ENCODE results near the gene OS9.

OS9 gene

GRCh38 chr12:57735952-57736740, 42.2 kb downstream of the OS9 start:
- no peak for DNase-seq (ENCODE audit: low read depth)

- no peak for DNase-seq (ENCODE audit: low read depth)
Measured at GRCh38 chr12:57736741-57737466, 43.0 kb downstream of the OS9 start.

- no peak for DNase-seq (ENCODE audit: low read depth)
Measured at GRCh38 chr12:57737467-57738460, 43.8 kb downstream of the OS9 start.

- no peak for DNase-seq (ENCODE audit: low read depth)
Measured at GRCh38 chr12:57738661-57739237, 44.8 kb downstream of the OS9 start, which contains the start of gene AGAP2. Gene AGAP2, minus strand, starts transcription at chr12:57738742. Its CDS starts 496 bp downstream, at chr12:57738246.

- DNase-seq (ENCODE audit: low read depth), result no peak
Measured at GRCh38 chr12:57739387-57739786, 45.5 kb downstream of the OS9 start.

GRCh38 chr12:57739914-57740538, 46.1 kb downstream of the OS9 start:
- no peak for DNase-seq (ENCODE audit: low read depth)

GRCh38 chr12:57740656-57741412, 46.9 kb downstream of the OS9 start:
- no peak for DNase-seq (ENCODE audit: low read depth)

GRCh38 chr12:57741413-57741789, 47.5 kb downstream of the OS9 start:
- no peak for DNase-seq (ENCODE audit: low read depth)

- no peak for DNase-seq (ENCODE audit: low read depth)
Measured at GRCh38 chr12:57741844-57742738, 48.2 kb downstream of the OS9 start.

- DNase-seq (ENCODE audit: low read depth), result no peak
Measured at GRCh38 chr12:57743769-57744168, 49.8 kb downstream of the OS9 start.

GRCh38 chr12:57744194-57744776, 50.4 kb downstream of the OS9 start:
- no peak for DNase-seq (ENCODE audit: low read depth)

GRCh38 chr12:57744777-57745484, 51.0 kb downstream of the OS9 start, which contains the start of gene TSPAN31:
Gene TSPAN31, plus strand, starts transcription at chr12:57745039. Its CDS starts 116 bp downstream, at chr12:57745155.
- DNase-seq (ENCODE audit: low read depth), result peak; percentile 92

- DNase-seq (ENCODE audit: low read depth), result no peak
Measured at GRCh38 chr12:57745485-57745881, 51.6 kb downstream of the OS9 start.

- DNase-seq (ENCODE audit: low read depth), result no peak
Measured at GRCh38 chr12:57746025-57746424, 52.1 kb downstream of the OS9 start.

- no peak for DNase-seq (ENCODE audit: low read depth)
Measured at GRCh38 chr12:57749061-57749460, 55.1 kb downstream of the OS9 start.

- DNase-seq (ENCODE audit: low read depth), result no peak
Measured at GRCh38 chr12:57750561-57751431, 56.9 kb downstream of the OS9 start.

- no peak for DNase-seq (ENCODE audit: low read depth)
Measured at GRCh38 chr12:57751432-57751787, 57.5 kb downstream of the OS9 start.

All from GM04503 (cell line).